GM19238 (cell line): ENCODE results near the gene EXTL1.
A peak's percentile ranks its signal among the peaks of the same experiment; 100 is the strongest.

Source experiments
- DNase-seq: peaks from one replicate; pipeline ENCODE4 v3.0.0; 2011; ENCODE audit warnings: low spot score; ENCODE audit not compliant: insufficient read length

EXTL1 gene

GRCh38 chr1:26023826-26024225 is 2.3 kb downstream of the EXTL1 start:
- DNase-seq = no peak

- no peak for DNase-seq
Observed at GRCh38 chr1:26025060-26025459, 3.5 kb downstream of the EXTL1 start.

GRCh38 chr1:26025517-26025916 is 3.9 kb downstream of the EXTL1 start:
- no peak for DNase-seq

GRCh38 chr1:26027716-26028489 is 6.3 kb downstream of the EXTL1 start:
- DNase-seq = no peak

GRCh38 chr1:26028490-26028980 is 7.0 kb downstream of the EXTL1 start:
- DNase-seq = no peak

- no peak for DNase-seq
Observed at GRCh38 chr1:26029054-26029863, 7.7 kb downstream of the EXTL1 start.

- DNase-seq = no peak
Observed at GRCh38 chr1:26029864-26030481, 8.4 kb downstream of the EXTL1 start.

- DNase-seq = no peak
Observed at GRCh38 chr1:26031196-26031595, 9.6 kb downstream of the EXTL1 start.

- DNase-seq = no peak
Observed at GRCh38 chr1:26031611-26032220, 10.1 kb downstream of the EXTL1 start.

- DNase-seq = no peak
Observed at GRCh38 chr1:26032656-26033357, 11.2 kb downstream of the EXTL1 start.

GRCh38 chr1:26034504-26035202 is 13.1 kb downstream of the EXTL1 start:
- DNase-seq = no peak

GRCh38 chr1:26035203-26035958 is 13.8 kb downstream of the EXTL1 start:
- DNase-seq = peak; percentile 98

GRCh38 chr1:26035959-26036755 is 14.6 kb downstream of the EXTL1 start:
- DNase-seq = peak; percentile 87

GRCh38 chr1:26036756-26037281 is 15.2 kb downstream of the EXTL1 start:
- no peak for DNase-seq

- no peak for DNase-seq
Observed at GRCh38 chr1:26037904-26038303, 16.3 kb downstream of the EXTL1 start.

GRCh38 chr1:26038477-26038876 is 16.9 kb downstream of the EXTL1 start:
- no peak for DNase-seq

- DNase-seq = no peak
Observed at GRCh38 chr1:26038904-26039303, 17.3 kb downstream of the EXTL1 start.

GRCh38 chr1:26041401-26041800 is 19.8 kb downstream of the EXTL1 start:
- no peak for DNase-seq

GRCh38 chr1:26041978-26042377 is 20.4 kb downstream of the EXTL1 start:
- no peak for DNase-seq
